ENCODE data around the gene SLC12A8. TPM values are rescaled to one million over a fixed set of nuclear protein-coding genes. Genes with fewer than 3 reads are reported as not detected.

The SLC12A8 gene
- total RNA-seq, 3 donors from 2014 or later: 0.48 to 12.5 (median 9.8) TPM

DNA sequence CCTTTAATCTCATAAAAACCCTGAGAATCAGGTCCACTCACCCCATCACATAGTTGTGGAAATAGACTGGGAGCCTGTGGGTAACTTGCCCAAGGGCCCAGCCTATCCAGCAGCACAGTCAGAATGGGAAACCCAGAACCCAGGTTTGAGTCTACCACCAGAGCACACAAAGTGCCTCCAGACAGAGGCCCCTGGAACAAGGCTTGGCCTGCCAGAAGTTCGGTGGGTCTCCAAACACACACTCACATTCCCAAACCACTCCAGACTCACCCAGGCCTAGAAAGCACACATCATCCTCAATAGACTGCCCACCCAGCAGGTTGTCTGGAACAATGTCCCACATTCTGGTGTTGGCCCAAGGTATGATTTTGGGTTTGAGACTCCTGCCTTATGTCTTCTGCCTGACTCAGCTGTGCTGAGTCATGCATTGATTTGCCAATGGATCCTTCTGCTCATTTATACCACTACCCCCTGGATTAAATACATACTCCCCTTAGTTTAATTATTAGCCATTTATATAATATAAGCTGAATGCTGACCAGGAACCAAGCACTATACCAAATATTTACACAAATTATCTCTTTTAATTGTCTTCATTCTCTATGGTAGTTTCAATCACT, 4.5 kb downstream of the SLC12A8 start:
- TF ChIP-seq POLR2AphosphoS5 (IDR thresholded peaks at IDR 0.05) (no peak), POLR2A (IDR thresholded peaks at IDR 0.05) (no peak)
- TF ChIP-seq, protein P1, sequence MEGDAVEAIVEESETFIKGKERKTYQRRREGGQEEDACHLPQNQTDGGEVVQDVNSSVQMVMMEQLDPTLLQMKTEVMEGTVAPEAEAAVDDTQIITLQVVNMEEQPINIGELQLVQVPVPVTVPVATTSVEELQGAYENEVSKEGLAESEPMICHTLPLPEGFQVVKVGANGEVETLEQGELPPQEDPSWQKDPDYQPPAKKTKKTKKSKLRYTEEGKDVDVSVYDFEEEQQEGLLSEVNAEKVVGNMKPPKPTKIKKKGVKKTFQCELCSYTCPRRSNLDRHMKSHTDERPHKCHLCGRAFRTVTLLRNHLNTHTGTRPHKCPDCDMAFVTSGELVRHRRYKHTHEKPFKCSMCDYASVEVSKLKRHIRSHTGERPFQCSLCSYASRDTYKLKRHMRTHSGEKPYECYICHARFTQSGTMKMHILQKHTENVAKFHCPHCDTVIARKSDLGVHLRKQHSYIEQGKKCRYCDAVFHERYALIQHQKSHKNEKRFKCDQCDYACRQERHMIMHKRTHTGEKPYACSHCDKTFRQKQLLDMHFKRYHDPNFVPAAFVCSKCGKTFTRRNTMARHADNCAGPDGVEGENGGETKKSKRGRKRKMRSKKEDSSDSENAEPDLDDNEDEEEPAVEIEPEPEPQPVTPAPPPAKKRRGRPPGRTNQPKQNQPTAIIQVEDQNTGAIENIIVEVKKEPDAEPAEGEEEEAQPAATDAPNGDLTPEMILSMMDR (IDR thresholded peaks at IDR 0.05): no peak
- intact Hi-C loops (cut with DNase I; ENCODE audit: low total_unique reads): no loop called here
- Histone ChIP-seq H3K27ac (peak overlapping the region; percentile 38 to 40), H3K4me1 (no peaks in the 10 kb centered on the region), H3K9me3 (no peaks in the 10 kb centered on the region), H3K36me3 (no peaks in the 10 kb centered on the region), H3K4me3 (no peak overlapping the region), H3K27me3 (no peaks in the 10 kb centered on the region)
- DNase-seq (ENCODE audit: low spot score in 2 of 2): no peak

DNA sequence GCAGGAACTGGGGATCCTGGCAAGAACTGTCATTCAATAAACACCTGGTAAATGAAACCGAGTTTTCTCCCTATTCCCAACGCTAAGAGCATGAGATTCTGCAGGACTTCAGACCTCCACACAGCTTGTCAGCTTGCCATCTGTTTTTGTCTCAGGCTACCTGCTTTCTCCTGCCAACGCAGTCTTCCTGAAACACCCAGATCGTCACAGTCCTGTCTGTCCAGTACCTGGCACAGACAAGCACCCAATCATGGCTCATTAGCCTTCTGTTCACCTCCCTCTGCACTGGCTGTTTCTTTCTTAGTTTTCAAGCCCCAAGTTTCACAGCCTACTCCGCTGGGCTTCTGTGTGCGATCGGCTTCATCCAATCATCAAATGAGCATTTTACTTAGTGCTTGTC, 5.0 kb downstream of the SLC12A8 start:
- intact Hi-C loops (cut with DNase I; ENCODE audit: low total_unique reads): no loop called here
- Histone ChIP-seq H3K4me3 (no peak overlapping the region), H3K27me3 (no peaks in the 10 kb centered on the region), H3K4me1 (no peaks in the 10 kb centered on the region), H3K27ac (peak overlapping the region; percentile 39 to 63), H3K36me3 (no peaks in the 10 kb centered on the region), H3K9me3 (no peaks in the 10 kb centered on the region)
- DNase-seq (ENCODE audit: low spot score in 2 of 2): no peak
- TF ChIP-seq POLR2AphosphoS5 (IDR thresholded peaks at IDR 0.05) (no peak), POLR2A (IDR thresholded peaks at IDR 0.05) (no peak)
- TF ChIP-seq, protein P1 (IDR thresholded peaks at IDR 0.05): no peak

DNA sequence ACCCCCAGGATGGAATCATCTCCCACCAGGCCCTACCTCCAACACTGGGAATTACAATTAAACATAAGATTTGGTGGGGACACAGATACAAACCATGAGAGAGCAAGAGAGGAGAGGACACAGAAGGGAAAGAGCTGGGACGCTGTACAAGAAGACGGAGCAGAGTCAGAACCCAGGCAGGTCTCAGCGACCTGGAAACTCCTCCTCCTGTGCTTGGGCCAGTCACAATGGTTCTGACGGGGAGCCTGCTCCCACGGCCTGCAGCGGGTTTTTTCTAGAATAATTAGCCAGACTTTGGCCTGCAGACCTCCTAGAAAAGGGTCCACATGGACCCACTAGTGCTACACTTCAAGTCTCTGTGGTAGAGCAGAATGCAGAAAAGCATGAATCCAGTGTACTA, 5.6 kb downstream of the SLC12A8 start:
- Histone ChIP-seq H3K9me3 (no peaks in the 10 kb centered on the region), H3K4me1 (no peaks in the 10 kb centered on the region), H3K27me3 (no peaks in the 10 kb centered on the region), H3K27ac (peak overlapping the region; percentile 39 to 63), H3K4me3 (no peak overlapping the region), H3K36me3 (no peaks in the 10 kb centered on the region)
- TF ChIP-seq, protein P1 (IDR thresholded peaks at IDR 0.05): no peak
- no peak for TF ChIP-seq POLR2A (IDR thresholded peaks at IDR 0.05)
- no peak for TF ChIP-seq POLR2AphosphoS5 (IDR thresholded peaks at IDR 0.05)
- no peak for DNase-seq (ENCODE audit: low spot score in 2 of 2)
- intact Hi-C loops (cut with DNase I; ENCODE audit: low total_unique reads): no loop called here

DNA sequence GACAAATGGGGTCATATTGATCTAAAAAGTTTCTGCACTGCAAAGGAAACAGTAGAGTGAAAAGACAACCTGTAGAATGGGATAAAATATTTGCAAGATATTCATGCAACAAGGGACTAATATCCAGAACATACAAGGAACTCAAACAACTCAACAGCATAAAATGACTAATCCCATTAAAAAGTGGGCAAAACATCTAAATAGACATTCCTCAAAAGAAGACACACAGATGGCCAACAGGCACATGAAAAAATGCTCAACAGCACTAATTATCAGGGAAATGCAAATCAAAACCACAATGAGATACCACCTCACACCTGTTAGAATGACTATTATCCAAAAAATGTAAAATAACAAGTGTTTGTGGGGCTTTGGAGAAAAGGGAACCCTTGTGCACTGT, 8.8 kb downstream of the SLC12A8 start:
- Histone ChIP-seq H3K9me3 (no peaks in the 10 kb centered on the region), H3K4me3 (no peak overlapping the region), H3K4me1 (no peaks in the 10 kb centered on the region), H3K27ac (no peak overlapping the region), H3K27me3 (no peaks in the 10 kb centered on the region), H3K36me3 (no peaks in the 10 kb centered on the region)
- TF ChIP-seq, protein P1 (IDR thresholded peaks at IDR 0.05): no peak
- no peak for TF ChIP-seq POLR2A (IDR thresholded peaks at IDR 0.05)
- no peak for TF ChIP-seq POLR2AphosphoS5 (IDR thresholded peaks at IDR 0.05)
- intact Hi-C loops (cut with DNase I; ENCODE audit: low total_unique reads): no loop called here
- DNase-seq (ENCODE audit: low spot score in 2 of 2): no peak

DNA sequence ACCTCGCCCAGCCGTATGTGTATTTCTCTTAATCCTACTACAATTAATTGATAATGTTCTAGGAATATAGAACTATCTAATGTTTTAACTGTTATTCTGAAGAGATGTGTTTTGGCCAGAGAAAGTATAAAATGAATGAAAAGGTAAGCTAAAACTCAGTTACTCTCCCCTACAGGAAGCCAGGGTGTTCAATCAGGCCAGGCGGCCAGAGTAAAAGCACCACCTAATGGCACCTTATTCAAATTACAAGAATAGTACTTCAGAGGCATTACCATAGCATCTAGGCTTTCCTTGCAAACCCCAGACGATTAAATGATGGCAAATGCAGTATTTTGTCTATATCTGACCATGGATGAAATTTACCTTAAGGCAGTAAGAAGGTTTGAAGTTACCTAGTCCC, 10.4 kb downstream of the SLC12A8 start:
- DNase-seq (ENCODE audit: low spot score in 2 of 2): no peak
- no peaks in the 10 kb centered on the region for H3K4me1 ChIP-seq
- no peak overlapping the region for H3K27ac ChIP-seq
- H3K27me3 ChIP-seq: no peaks in the 10 kb centered on the region
- no peak for TF ChIP-seq POLR2AphosphoS5 (IDR thresholded peaks at IDR 0.05)
- no peaks in the 10 kb centered on the region for H3K9me3 ChIP-seq
- no peaks in the 10 kb centered on the region for H3K36me3 ChIP-seq
- no peak overlapping the region for H3K4me3 ChIP-seq
- intact Hi-C loops (cut with DNase I; ENCODE audit: low total_unique reads): no loop called here
